Suprapubic skin (tissue), 3 donors: Measurements from ENCODE around the gene GAL3ST2.

Source experiments
- EP300 ChIP-seq: sonication (generic); formaldehyde crosslinking; IDR thresholded peaks from one replicate; pipeline ENCODE4 v1.6.1; 2017; ENCODE audit warnings: antibody characterized with exemption
- POLR2A ChIP-seq, 2 donors: fragments of 450-650 bp; IDR thresholded peaks; one replicate each; pipeline ENCODE4 v1.6.1; 2017; ENCODE audit warnings: antibody characterized with exemption in 2 of 2, mild to moderate bottlenecking in 2 of 2, moderate library complexity in 2 of 2
- TF ChIP-seq, protein P1 (sequence below), 2 donors: fragments of 200-600 bp in 1 of 2; fragments of 450-650 bp in 1 of 2; sonication (generic) in 1 of 2; IDR thresholded peaks; one replicate each; pipeline ENCODE4 v1.5.1; 2016 to 2019; ENCODE audit warnings: antibody characterized with exemption in 2 of 2, mild to moderate bottlenecking in 1 of 2, moderate library complexity in 1 of 2

DNA sequence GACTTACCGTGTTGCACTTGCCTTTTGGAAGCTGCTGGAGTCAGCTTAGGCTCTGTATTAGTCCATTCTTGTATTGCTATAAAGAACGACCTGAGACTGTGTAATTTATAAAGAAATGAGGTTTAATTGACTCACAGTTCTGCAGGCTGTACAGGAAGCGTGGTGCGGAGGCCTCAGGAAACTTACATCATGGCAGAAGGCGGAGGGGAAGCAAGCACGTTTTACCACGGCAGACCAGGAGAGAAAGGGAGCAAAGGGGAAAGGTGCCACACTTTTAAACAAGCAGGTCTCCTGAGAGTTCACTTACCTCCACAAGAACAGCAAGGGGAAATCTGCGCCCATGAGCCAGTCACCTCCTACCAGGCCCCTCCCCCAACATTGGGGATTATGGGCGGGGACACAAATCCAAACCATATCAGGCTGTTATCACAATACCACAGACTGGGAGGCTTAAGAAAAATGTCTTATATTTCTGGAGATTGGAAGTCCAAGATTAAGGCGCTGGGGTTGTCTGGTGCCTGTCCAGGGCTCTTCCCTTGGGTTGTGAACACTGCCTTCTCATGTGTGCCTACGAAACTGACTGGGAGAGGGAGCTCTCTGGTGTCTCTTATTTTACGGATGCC, 45.8 kb upstream of the GAL3ST2 start:
- no peak for TF ChIP-seq EP300
- TF ChIP-seq, protein P1, sequence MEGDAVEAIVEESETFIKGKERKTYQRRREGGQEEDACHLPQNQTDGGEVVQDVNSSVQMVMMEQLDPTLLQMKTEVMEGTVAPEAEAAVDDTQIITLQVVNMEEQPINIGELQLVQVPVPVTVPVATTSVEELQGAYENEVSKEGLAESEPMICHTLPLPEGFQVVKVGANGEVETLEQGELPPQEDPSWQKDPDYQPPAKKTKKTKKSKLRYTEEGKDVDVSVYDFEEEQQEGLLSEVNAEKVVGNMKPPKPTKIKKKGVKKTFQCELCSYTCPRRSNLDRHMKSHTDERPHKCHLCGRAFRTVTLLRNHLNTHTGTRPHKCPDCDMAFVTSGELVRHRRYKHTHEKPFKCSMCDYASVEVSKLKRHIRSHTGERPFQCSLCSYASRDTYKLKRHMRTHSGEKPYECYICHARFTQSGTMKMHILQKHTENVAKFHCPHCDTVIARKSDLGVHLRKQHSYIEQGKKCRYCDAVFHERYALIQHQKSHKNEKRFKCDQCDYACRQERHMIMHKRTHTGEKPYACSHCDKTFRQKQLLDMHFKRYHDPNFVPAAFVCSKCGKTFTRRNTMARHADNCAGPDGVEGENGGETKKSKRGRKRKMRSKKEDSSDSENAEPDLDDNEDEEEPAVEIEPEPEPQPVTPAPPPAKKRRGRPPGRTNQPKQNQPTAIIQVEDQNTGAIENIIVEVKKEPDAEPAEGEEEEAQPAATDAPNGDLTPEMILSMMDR (IDR thresholded peaks at IDR 0.05): no peak
- no peak for TF ChIP-seq POLR2A (IDR thresholded peaks at IDR 0.05)
